Hepatocyte (in vitro differentiated cells): ENCODE data around the gene TACO1.

Source experiments
- EZH2phosphoT487 ChIP-seq: fragments of 200-600 bp; sonication (generic); IDR thresholded peaks from one replicate; pipeline ENCODE4 v1.6.1; 2018; ENCODE audit warnings: antibody characterized with exemption, mild to moderate bottlenecking, low read depth, moderate library complexity; ENCODE audit not compliant: unreplicated experiment, severe bottlenecking
- TF ChIP-seq, protein P1 (sequence below): fragments of 200-600 bp; sonication (generic); IDR thresholded peaks from 2 replicates; pipeline ENCODE4 v1.5.1; 2016; ENCODE audit warnings: antibody characterized with exemption, mild to moderate bottlenecking; ENCODE audit not compliant: poor library complexity

DNA sequence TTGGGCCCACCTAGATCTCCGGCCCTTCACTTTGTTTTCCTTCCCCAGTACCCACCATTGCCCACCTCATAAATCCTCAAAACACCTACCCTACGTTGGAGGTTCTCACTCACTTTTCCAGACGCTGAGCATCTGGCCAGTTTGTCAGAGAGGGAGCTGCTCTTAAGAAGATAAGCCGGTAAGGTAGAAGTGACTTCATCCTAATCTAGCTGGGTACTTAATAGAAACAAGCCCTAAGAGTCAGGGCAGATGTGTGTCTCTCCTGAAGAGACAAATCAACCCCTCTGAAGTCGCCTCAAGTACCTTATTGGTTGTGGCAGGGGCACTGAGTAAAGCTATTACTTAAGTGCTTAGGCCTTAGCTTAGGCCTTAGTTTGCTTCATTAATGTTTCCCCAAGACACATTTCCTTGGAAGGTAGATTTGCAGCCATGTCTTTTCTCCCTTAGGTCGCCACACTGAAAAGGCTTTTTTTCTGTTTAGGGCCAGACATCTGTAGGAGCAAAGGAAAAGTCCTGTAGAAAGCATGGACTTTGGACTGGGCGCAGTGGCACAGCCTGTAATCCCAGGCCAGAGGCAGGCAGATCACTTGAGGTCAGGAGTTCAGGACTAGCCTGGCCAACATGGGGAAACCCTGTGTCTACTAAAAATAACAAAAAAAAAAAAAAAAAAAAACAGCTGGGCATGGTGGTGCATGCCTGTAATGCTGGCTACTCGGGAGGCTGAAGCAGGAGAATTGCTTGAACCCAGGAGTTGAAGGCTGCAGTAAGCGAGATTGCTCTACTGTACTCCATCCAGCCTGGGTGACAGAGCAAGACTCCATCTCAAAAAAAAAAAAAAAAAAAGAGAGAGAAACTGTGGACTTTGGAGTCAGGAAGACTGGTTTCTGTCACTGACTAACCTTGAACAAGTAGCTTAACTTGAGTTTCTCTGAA lies 1.0 kb downstream of the TACO1 start:
- TF ChIP-seq, protein P1, sequence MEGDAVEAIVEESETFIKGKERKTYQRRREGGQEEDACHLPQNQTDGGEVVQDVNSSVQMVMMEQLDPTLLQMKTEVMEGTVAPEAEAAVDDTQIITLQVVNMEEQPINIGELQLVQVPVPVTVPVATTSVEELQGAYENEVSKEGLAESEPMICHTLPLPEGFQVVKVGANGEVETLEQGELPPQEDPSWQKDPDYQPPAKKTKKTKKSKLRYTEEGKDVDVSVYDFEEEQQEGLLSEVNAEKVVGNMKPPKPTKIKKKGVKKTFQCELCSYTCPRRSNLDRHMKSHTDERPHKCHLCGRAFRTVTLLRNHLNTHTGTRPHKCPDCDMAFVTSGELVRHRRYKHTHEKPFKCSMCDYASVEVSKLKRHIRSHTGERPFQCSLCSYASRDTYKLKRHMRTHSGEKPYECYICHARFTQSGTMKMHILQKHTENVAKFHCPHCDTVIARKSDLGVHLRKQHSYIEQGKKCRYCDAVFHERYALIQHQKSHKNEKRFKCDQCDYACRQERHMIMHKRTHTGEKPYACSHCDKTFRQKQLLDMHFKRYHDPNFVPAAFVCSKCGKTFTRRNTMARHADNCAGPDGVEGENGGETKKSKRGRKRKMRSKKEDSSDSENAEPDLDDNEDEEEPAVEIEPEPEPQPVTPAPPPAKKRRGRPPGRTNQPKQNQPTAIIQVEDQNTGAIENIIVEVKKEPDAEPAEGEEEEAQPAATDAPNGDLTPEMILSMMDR, result no peak
- no peak for TF ChIP-seq EZH2phosphoT487
